Neural cell (in vitro differentiated cells): Measurements from ENCODE around the gene SSTR1. TPM values are rescaled to one million over a fixed set of nuclear protein-coding genes. Genes with fewer than 3 reads are reported as not detected.
A peak's percentile ranks its signal among the peaks of the same experiment; 100 is the strongest.
"Not testable (repeated sequence)": the region's sequence is repeated elsewhere in the genome, so short reads cannot be mapped to it uniquely, and the experiment has no call there.

ENCODE experiments used
- H2AFZ ChIP-seq: fragments of 200-600, 300-800 bp; sonication (generic), shearing (Covaris generic); 2 replicates; pipeline ENCODE4 v1.6.0; 2014; ENCODE audit warnings: low read depth, mild to moderate bottlenecking, antibody characterized with exemption, low read length, moderate library complexity
- H3F3A ChIP-seq: fragments of 200-600 bp; shearing (Covaris generic); 2 replicates; pipeline ENCODE4 v1.6.1; 2016; ENCODE audit warnings: mild to moderate bottlenecking, moderate library complexity, mixed read lengths, antibody characterized with exemption, low read length; ENCODE audit not compliant: insufficient read depth, poor library complexity, severe bottlenecking
- H3K27ac ChIP-seq: fragments of 200-600, 300-800 bp; sonication (generic), shearing (Covaris generic); 2 replicates; pipeline ENCODE4 v1.5.1; 2014; ENCODE audit warnings: mild to moderate bottlenecking, low read length, moderate library complexity
- H3K27me3 ChIP-seq: fragments of 300-800, 200-600 bp; sonication (generic), shearing (Covaris generic); 2 replicates; pipeline ENCODE4 v1.6.0; 2014; ENCODE audit warnings: mild to moderate bottlenecking, low read depth, low read length, moderate library complexity; ENCODE audit not compliant: insufficient read depth
- H3K36me3 ChIP-seq: fragments of 300-800, 200-600 bp; sonication (generic), shearing (Covaris generic); 2 replicates; pipeline ENCODE4 v1.5.1; 2014; ENCODE audit warnings: mild to moderate bottlenecking, antibody characterized with exemption, low read length, moderate library complexity; ENCODE audit not compliant: insufficient read depth
- H3K4me2 ChIP-seq: fragments of 300-800, 200-600 bp; sonication (generic), shearing (Covaris generic); 2 replicates; pipeline ENCODE4 v1.6.0; 2014; ENCODE audit warnings: mild to moderate bottlenecking, low read length
- H3K4me3 ChIP-seq: fragments of 300-800, 200-600 bp; sonication (generic), shearing (Covaris generic); 2 replicates; pipeline ENCODE4 v1.5.1; 2014; ENCODE audit warnings: mild to moderate bottlenecking, low read length, moderate library complexity
- H3K79me2 ChIP-seq: fragments of 200-600 bp; shearing (Covaris generic); replicated peaks from 2 replicates; pipeline ENCODE4 v1.6.0; 2014; ENCODE audit warnings: mild to moderate bottlenecking, low read length, moderate library complexity; ENCODE audit not compliant: insufficient read depth
- H3K9ac ChIP-seq: fragments of 300-800, 200-600 bp; sonication (generic), shearing (Covaris generic); 2 replicates; pipeline ENCODE4 v1.6.1; 2016; ENCODE audit warnings: mild to moderate bottlenecking, low read length, mixed read lengths
- H3K9me2 ChIP-seq: fragments of 200-600 bp; shearing (Covaris generic); 2 replicates; pipeline ENCODE4 v1.6.1; 2016; ENCODE audit warnings: mild to moderate bottlenecking, low read length, mixed read lengths; ENCODE audit not compliant: insufficient read depth
- H3K9me3 ChIP-seq: fragments of 200-600, 300-800 bp; sonication (generic), shearing (Covaris generic); 2 replicates; pipeline ENCODE4 v1.6.1; 2016; ENCODE audit warnings: mild to moderate bottlenecking, mixed run types, low read length, moderate library complexity, mixed read lengths
- H4K20me1 ChIP-seq: fragments of 200-600 bp; shearing (Covaris generic); 2 replicates; pipeline ENCODE4 v1.6.1; 2016; ENCODE audit warnings: mild to moderate bottlenecking, mixed run types; ENCODE audit not compliant: insufficient read depth
- CTCF ChIP-seq: fragments of 450-650 bp; IDR thresholded peaks from 2 replicates; pipeline ENCODE4 v1.5.1; 2014; ENCODE audit warnings: antibody characterized with exemption, mild to moderate bottlenecking, moderate library complexity; ENCODE audit not compliant: poor library complexity, severe bottlenecking
- EP300 ChIP-seq: fragments of 450-650 bp; conservative IDR thresholded peaks from 2 replicates; pipeline ENCODE4 v1.6.1; 2014; ENCODE audit warnings: antibody characterized with exemption, mild to moderate bottlenecking, moderate library complexity; ENCODE audit not compliant: poor library complexity, severe bottlenecking
- EZH2 ChIP-seq: fragments of 200-600, 300-800 bp; shearing (Covaris generic), sonication (generic); IDR thresholded peaks from 2 replicates; pipeline ENCODE4 v1.6.1; 2014; ENCODE audit warnings: antibody characterized with exemption, low read length, borderline replicate concordance, mild to moderate bottlenecking; ENCODE audit not compliant: insufficient read depth, poor library complexity, severe bottlenecking
- MXI1 ChIP-seq: fragments of 450-650 bp; conservative IDR thresholded peaks from 2 replicates; pipeline ENCODE4 v1.6.1; 2014; ENCODE audit warnings: antibody characterized with exemption, mild to moderate bottlenecking; ENCODE audit not compliant: poor library complexity, severe bottlenecking
- POLR2AphosphoS5 ChIP-seq: IDR thresholded peaks from 2 replicates; pipeline ENCODE4 v1.6.1; 2012
- RAD21 ChIP-seq: fragments of 450-650 bp; conservative IDR thresholded peaks from 2 replicates; pipeline ENCODE4 v1.6.1; 2014; ENCODE audit warnings: antibody characterized with exemption, mild to moderate bottlenecking, moderate library complexity
- REST ChIP-seq: IDR thresholded peaks from 2 replicates; pipeline ENCODE4 v1.6.1; 2012; ENCODE audit warnings: borderline replicate concordance
- SMC3 ChIP-seq: fragments of 450-650 bp; conservative IDR thresholded peaks from 2 replicates; pipeline ENCODE4 v1.6.1; 2014; ENCODE audit warnings: antibody characterized with exemption, mild to moderate bottlenecking, moderate library complexity; ENCODE audit not compliant: poor library complexity
- TAF1 ChIP-seq: IDR thresholded peaks from 2 replicates; pipeline ENCODE4 v1.6.1; 2012; ENCODE audit warnings: low read depth
- polyA plus RNA-seq: library from polyadenylated mRNA; depleted of rRNA; stranded (reverse); fragments of >200 nt; gene quantifications from 2 replicates; pipeline ENCODE4 v1.2.3, GENCODE V29; 2014

SSTR1 gene
- polyA plus RNA-seq, 1 donor from 2014 or later: 2.4 TPM

GRCh38 chr14:38191491-38191890 is 16.2 kb upstream of the SSTR1 start:
- not testable (repeated sequence) for H3K4me3 ChIP-seq, H3K36me3 ChIP-seq, H2AFZ ChIP-seq, H4K20me1 ChIP-seq, H3K4me2 ChIP-seq, H3K27ac ChIP-seq, H3K79me2 ChIP-seq, H3F3A ChIP-seq, H3K9me3 ChIP-seq, H3K9ac ChIP-seq, H3K27me3 ChIP-seq, H3K9me2 ChIP-seq

- Histone ChIP-seq H4K20me1 (no peaks in the 10 kb centered on the region), H3K9me3 (no peaks in the 10 kb centered on the region), H3K27me3 (no peaks in the 10 kb centered on the region), H3K36me3 (no peaks in the 10 kb centered on the region), H3K9ac (no peak overlapping the region), H3K27ac (no peak overlapping the region), H3K79me2 (no peaks in the 10 kb centered on the region), H3K4me2 (no peak overlapping the region), H3K4me3 (no peak overlapping the region), H3K9me2 (no peaks in the 10 kb centered on the region), H3F3A (no peaks in the 10 kb centered on the region), H2AFZ (no peak overlapping the region)
- no peak for TF ChIP-seq MXI1
- TF ChIP-seq TAF1: no peak
- TF ChIP-seq SMC3: peak; percentile 71
- no peak for TF ChIP-seq EP300
- no peak for TF ChIP-seq POLR2AphosphoS5
- TF ChIP-seq REST: no peak
- peak; percentile 68 for TF ChIP-seq CTCF
- TF ChIP-seq EZH2: no peak
- TF ChIP-seq RAD21: peak; percentile 60
These were observed 10.5 kb upstream of the SSTR1 start for GRCh38 chr14:38197001-38197783.
